Pericardium fibroblast (primary cell): ENCODE results near the gene BCL7A. TPM values are rescaled to one million over a fixed set of nuclear protein-coding genes. Genes with fewer than 3 reads are reported as not detected.

Experiments used
- total RNA-seq: library from RNA; depleted of rRNA; stranded (reverse); fragments of >200 nt; gene quantifications from 2 replicates; pipeline ENCODE4 v1.2.3, GENCODE V29; 2015

Gene BCL7A
- total RNA-seq = 2.0 and 6.9 TPM in 2 replicates

DNA sequence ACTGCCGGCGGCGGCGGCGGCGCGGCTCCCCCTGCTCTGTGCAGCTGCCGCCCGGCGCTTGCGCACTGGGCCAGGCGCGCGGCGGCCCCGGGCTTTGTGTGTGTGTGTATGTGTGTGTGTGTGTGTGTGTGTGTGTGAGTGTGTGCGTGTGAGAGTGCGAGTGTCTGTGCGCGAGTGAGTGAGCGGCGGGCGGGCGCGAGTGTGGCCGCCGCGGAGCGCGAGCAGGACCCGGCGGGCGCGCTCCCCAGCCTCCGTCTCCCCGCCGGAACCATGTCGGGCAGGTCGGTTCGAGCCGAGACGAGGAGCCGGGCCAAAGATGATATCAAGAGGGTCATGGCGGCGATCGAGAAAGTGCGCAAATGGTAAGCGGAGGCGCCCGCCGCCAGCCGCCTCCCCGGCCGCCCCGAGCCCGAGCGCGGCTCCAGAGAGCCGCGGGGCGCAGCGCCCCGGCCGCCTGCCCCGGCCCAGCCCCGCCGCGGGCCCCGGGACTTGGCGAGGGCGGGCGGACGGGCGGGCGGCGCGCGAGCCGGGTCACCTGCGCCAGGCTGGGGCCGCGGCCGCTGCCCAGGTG is at the start of gene BCL7A:
TSS of gene BCL7A (plus strand) at position 63 of the 571 bp plus-strand sequence. CDS start at position 271, 208 bp downstream.

DNA sequence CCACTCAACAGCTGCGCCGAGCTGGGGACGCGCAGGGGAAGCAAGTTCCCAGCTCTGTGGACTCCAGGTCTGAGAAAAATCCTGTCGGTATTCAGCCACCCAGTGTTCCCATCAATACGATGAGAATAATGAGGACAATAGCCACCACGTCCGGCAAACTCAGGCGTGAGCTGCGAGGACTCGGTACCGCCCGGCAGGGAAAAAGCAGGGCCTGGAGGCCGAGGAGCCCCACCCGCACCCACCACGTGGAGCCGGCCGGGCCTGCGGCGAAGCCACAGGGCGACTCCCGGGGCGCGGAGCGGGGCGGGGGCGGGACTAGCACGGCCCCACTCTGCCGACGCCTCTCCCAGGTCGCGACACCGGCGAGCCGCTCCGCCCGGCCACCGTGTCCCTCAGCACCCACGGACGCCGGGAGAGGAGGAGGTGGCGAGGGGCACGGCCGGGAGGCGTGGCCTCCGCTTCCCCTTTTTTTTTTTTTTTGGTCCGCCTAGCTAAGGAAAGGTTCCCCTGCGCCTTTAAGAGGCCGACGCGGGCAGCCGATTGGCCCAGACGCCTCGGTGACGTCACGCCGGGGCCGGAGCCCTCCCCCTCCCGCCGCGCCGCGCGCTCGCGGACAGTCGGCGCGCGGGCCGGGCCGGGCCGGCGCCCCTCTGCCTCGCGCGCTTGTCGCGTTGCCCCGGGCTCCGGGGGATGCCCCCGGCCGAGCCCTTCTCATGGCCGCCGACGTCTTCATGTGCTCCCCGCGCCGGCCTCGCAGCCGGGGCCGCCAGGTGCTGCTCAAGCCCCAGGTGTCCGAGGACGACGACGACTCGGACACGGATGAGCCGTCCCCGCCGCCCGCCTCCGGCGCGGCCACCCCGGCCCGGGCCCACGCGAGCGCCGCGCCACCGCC is 56.7 kb downstream of the BCL7A start, which contains the start of gene MLXIP:
TSS of gene MLXIP (plus strand) at position 616 of the 892 bp plus-strand sequence. CDS start at position 714, 98 bp downstream.

Other genes with a start within 250 kb of the BCL7A start
- gene RHOF, start 228.2 kb upstream of the BCL7A start, total RNA-seq = 3.5 and 20.1 TPM in 2 replicates
- gene SETD1B, start 217.9 kb upstream of the BCL7A start, total RNA-seq = 4.7 and 7.6 TPM in 2 replicates
- gene HPD, start 163.0 kb upstream of the BCL7A start, total RNA-seq = 4.9 and 8.8 TPM in 2 replicates
- 29.9 and 59.6 TPM in 2 replicates for gene PSMD9, start 133.1 kb upstream of the BCL7A start, total RNA-seq
- 0.09 and 4.3 TPM in 2 replicates for gene CFAP251, start 103.3 kb upstream of the BCL7A start, total RNA-seq
- gene MLXIP, start 56.9 kb downstream of the BCL7A start, total RNA-seq = 14.2 and 18.0 TPM in 2 replicates
- gene IL31, start 152.3 kb downstream of the BCL7A start, total RNA-seq = not detected in 2 replicates
- gene LRRC43, start 161.2 kb downstream of the BCL7A start, total RNA-seq = 0.43 and 1.8 TPM in 2 replicates
- gene B3GNT4, start 181.8 kb downstream of the BCL7A start, total RNA-seq = 0.70 TPM in 1 of 2 replicates, not detected in the other
- gene DIABLO, start 204.2 kb downstream of the BCL7A start, total RNA-seq = 68.1 and 88.8 TPM in 2 replicates
- 8.8 and 10.4 TPM in 2 replicates for gene VPS33A, start 244.6 kb downstream of the BCL7A start, total RNA-seq